Germinal center (tissue), 1 donor: ENCODE results near the gene TEX48.

Experiments used
- DNase-seq: peaks from one replicate; pipeline ENCODE4 v3.0.0; 2012; ENCODE audit warnings: mixed read lengths, low spot score

TEX48 gene

DNA sequence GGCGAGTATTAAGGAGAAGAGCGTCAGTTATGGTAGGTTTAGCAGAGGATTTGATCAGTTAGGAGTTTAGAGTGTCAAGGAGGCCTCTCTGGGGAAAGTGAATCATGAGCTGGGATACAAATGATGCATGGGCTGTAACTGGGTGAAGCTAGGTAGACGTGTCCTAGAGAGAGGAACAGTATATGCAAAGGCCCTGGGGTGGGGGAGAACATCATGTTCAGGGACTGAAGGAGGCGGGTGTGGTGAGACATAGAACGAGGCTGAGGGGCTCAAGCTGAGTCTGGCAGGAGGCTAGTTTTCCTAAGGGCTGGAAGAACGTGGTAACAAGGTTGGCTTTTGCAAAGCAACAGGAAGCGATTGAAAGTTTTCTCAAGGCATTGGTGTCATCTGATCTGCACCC, 60.4 kb downstream of the TEX48 start:
- no peak for DNase-seq

DNA sequence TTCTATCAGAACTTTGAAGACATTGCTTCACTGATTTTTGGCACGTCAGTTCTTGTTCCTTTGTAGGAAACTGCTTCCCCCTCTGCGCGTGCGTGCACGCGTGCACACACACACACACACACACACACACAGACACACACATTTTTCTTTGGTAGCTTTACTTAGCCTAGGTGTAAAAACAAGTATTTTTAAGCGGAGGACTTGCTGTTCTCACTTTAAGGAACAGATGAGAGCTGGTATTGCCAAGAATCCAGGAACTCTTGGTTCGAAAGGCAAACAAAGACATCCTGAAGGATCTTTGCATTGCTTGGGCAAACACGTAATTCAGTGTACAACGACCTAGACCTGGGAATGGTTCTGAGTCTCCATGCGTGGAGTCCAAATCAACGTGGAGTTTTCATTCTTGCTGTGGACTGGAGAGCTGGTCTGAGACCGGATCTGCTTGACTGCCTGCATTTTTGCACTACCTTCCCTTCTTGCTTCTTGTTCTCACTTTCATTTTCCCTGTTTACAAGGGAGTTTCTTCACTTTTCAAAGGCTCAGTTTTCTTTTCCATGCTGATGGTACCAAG, 62.7 kb downstream of the TEX48 start:
- DNase-seq = peak; percentile 41

DNA sequence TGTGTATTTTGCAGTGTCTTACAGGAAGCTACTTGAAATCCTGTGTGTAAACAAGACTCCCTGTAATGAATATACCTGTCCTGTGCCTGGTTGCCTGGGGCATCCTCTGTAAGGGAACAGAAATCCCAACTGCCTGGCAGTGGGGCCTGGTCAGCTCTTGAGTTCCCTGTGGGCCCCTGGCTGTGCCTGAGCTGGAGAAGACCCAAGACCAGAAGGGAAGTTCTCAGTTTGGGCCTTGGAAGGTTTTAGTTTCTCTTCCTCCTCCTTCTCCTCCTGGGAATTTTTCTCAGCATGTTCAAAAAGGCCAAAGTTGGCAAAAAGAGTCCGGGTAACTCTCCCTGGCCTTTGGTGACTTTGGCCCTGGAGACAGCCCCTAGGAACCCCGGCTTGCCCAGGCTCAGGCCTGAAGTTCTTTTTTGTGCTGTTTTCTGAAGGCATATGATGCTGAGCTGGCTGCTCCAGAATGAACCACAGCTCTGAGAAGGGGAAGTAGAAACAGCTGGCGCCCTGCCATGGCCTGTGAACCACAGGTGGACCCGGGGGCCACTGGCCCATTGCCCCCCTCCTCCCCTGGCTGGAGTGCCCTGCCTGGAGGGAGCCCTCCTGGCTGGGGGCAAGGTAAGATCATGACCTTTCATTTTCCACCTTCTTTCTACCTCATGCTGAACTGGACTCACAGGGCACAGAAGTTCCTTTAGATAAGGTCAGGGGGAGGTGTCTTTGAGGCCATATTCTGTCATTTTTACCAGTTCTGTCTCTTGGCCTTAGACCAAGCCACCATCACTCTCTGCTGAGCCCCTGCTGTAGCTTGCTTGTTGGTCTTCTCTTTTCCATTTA, 65.1 kb downstream of the TEX48 start:
- peak; percentile 76 for DNase-seq
